Measurements from ENCODE around the gene IFNAR2.
"Not testable (repeated sequence)": the region's sequence is repeated elsewhere in the genome, so short reads cannot be mapped to it uniquely, and the experiment has no call there.

IFNAR2 gene

DNA sequence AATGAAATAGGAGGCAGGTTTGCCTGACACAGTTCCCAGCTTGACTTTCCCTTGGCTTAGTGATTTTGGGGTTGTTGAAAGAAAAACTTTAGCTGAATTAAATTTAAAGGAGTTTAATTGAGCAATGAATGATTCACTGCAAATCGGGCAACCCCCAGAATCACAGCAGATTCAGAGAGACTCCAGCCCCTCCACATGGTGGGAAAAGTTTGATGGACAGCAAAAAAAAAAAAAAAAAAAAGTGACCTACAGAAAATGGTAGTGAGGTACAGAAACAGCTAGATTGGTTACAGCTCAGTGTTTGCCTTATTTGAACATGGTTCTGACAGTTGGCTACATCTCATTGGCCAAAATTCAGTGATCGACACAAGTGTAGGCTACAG, 12.6 kb upstream of the IFNAR2 start:
- no peak for FAIRE-seq

DNA sequence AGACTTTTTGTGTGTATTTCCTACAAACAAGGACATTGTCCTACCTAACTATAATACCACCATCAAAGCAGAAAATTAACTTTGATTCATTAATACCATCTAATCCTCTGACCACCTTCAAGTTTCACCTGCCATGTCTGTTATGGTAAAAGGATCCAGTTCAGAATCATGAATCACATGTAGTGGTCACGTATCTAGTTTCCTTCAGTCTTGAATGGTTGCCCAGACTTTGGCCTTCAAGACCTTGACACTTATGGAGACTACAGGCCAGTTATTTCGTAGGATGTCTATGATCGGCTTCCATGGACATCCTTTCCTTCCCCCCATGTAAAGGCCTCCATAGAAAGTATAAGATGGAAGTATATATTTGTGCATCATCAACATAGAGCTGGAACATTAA, 10.4 kb upstream of the IFNAR2 start:
- FAIRE-seq: no peak

DNA sequence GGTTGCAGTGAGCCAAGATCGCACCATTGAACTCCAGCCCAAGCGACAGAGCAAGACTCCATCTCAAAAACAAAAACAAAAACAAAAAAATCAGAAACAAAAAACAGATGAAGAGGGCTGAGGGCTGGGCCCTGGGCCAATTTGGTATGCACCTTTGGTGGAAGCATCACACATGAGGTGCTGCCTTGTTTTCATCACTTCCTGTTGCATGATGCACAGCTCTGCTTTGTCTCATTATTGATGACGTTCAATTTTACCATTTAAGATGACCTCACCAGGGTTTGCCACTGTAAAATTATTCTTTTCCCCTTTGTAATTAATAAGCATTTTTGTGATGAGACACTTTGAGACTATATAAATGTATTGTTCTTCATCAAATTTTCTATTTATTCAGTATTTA, 9.8 kb upstream of the IFNAR2 start:
- no peak for FAIRE-seq

DNA sequence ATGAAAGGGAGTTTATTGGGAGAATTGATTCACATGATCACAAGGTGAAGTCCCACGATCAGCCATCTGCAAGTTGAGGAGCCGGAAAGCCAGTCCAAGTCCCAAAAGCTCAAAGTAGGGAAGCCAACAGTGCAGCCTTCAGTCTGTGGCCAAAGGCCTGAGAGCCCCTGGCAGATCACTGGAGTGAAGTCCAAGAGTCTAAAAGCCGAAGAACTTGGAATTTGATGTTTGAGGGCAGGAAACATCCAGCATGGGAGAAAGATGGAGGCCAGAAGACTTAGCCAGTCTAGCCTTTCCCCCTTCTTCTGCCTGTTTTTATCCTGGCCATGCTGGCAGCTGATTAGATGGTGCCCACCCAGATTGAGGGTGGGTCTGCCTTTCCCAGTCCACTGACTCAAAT, 4.4 kb upstream of the IFNAR2 start:
- FAIRE-seq: not testable (repeated sequence)

DNA sequence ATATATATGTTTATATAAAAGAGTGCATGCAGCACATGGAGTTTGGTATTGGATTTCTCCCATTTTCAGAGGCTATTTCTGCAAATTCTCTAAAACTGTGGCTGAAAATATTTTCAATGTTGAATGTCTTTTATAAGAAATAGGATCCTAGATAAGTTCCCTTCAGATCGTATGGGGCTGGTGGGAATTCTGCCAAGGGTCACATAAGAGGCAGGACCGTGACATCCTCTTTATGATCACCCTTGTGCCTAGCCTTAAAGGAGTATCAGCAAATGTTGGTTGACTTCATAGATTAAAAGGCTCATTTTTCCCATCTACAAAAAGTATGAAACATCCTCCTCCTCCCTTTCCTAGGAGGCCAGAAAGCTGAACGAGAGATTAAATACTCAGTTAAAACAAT, 1.3 kb upstream of the IFNAR2 start:
- no peak for FAIRE-seq

DNA sequence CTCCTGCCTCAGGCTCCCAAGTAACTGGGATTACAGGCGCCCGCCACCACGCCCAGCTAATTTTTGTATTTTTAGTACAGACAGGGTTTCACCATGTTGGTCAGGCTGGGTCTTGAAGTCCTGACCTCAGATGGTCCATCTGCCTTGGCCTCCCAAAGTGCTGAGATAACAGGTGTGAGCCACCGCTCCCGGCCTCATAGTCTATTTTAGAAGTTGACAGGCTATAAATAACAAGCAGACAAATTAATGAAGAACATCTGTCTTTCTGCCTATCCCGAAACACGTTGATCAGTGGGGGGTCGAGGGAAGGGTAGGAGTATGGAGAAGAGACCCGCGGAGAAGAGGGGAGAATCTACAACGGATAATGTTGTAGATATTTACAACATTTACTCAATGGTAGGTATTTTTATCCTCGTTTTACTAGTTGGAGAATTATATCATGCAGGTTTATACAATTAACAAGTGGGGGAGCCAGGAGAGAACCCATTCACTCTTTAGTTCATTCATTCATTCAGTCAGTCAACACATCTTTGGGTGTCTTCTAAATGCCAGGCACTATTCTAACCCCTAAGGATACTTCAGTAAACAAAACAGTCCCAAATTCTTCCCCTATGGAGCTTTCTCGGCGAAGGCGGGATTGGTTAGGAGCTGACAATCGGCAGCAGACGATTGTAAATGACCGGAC, 497 bp upstream of the IFNAR2 start:
- FAIRE-seq: no peak

DNA sequence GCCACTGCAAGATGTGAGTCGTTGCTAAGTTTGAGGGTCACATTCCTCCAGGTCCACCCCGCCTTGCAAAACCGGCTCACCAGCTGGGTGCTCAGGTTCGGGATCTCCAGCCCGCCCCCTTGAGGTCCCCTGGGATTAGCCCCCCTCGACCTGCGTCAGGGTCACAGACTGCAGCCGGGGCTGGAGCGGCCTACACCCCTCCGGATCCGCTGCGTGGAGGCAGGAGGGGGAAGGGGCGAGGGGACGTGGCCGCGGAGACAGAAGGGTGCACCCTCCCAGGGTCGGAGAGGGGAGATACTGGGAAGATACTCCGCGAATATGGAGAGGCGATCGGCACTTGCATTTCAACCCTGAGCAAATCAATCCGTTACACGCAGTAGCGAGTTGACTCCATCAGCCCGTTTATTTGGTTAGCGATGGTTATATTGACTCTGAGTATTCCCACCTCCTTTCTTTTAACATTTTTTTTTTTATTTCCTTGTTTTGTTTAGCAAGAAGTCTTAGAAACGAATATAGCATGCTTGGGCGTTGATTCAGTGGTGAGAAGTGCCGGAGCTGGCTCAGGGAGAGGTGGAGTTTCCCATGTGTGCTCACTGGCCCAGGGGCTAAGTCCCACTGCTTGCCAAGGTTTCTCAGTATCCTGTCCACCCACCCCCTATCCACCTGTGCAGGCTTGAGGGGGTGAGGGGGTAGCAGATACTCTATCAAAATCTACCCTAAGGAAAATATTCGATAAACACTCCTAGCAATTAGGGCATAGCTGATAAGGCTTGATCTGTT, 997 bp downstream of the IFNAR2 start:
- FAIRE-seq: no peak

DNA sequence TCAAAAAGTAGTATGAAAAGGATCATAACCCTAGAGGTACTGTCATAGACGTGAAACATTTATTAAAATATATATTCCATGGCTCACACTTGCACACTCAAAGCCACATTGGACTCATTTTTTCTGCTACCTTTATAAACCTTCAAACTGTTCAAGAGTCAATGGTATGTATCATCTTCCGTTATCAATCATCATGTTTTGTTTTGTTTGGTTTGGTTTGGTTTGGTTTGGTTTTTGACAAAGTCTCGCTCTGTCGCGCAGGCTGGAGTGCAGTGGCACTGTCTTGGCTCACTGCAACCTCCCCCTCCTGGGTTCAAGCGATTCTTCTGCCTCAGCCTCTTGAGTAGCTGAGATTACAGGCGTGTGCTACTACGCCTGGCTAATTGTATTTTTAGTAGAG, 1.8 kb downstream of the IFNAR2 start:
- no peak for FAIRE-seq

DNA sequence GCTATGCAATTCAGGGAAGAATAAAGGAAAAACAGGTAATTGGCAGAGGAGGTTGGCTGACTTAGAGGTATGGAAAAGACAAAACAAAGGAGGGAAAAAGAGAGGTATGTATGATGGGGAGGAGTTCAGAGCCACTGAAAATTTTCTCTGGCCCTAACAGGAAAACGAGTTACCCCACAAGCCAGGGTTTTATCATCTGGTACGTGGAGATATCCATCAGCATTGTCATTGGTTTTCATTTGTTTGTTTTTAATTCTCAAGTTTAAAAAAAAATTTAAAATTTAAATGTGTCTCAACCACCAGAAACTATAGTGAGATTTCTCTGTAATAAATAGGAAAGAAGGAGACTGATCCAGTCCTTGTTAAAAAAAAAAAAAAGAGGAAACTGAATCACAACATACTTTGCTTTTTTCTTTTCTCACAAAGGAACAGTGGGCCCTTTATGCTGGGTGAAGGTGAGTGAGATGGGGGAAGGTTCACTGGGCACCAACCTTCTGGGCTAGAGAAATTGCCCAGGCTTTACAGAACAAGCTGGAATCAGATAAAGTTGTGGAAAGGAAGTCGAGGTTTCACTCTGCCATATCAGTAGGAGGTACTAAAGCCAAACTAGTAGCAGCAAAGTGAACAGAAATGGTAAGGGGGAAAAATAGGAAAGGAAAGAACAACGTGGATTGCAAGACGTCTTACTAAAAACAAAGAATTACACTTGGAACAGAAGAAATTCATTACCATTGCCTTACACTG, 2.7 kb downstream of the IFNAR2 start:
- FAIRE-seq: no peak

DNA sequence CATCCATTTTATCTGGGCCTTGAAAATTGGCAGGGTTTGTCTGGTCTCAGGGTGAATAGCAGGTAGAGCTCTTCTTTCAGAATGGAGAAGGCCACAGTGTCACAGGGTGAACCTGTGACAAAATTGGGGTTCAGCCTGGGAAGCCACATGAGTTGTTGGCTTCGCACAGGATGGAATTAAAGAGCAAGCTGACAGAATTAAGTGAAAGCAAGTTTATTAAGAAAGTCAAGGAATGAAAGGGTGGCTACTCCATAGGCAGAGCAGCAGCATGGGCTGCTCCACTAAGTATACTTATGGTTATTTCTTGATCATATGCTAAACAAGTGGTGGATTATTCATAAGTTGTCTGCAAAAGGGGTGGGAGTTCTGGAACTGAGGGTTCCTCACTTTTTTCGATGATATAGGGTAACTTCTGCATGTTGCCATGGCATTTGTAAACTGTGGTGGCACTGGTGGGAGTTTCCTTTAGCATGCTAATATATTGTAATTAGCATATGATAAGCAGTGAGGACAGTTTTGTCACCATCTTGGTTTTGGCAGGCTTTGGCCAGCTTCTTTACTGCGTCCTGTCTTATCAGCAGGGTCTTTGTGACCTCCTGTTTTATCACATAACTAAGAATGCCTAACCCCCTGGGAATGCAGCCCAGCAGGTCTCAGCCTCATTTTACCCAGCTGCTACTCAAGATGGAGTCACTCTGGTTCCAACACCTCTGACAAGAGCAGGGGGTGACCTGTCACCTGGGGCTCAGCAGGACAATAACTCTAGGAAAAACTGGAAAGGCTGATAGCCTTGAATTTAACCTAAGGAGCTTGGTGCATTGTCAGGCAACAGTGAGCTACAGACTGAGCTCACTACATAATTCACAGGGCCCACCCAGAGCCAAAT, 5.1 kb downstream of the IFNAR2 start:
- FAIRE-seq: no peak

DNA sequence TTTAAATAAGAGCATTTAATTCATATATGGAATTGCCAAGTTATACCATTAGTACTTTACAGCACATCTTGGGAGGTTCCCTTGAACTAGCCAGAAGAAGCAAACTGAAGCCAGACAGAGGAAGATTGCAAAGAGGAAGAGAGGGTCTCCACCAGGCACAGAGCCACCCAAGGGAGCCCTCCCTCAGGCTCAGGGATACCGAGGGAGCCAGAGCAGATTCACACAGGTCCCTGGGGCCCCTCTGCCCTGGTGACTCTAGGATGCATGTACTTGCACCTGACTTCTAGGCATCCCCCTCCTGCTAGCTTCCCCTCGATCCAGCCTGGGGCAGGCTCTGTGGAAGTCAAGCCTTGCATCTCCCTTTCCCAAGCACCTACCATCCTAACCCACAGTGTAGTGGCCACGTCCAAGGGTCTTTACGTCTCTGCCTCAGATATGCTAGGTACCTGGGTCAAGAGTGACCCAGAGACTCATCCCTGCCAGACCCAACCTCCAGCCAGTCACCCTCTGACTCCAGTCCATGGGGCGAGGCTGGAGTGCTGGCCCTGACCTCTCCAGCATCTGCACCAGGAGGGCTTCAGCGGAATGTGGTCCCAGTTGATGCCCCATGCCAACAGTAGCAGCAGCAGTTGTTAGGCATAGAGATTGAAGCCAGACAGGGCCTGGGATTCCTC, 6.4 kb downstream of the IFNAR2 start:
- FAIRE-seq: no peak

DNA sequence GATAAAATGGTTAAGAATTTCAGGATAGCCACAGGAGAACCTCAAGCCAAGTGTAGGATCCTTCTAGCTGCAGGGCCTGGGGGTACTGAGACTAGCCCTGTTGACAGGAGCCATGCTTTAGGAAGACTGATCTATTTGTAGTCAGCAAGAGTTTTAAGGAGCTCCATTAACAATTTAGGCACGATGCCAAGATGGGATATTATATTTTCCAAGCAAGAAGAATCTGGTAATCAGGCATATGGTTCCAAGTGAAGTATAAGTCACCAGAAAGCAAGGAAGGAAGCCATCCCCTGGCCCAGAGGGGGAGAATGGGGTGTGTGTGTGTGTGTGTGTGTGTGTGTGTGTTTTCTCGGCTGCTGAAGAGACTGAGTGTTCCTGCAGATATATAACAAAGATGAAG, 7.0 kb downstream of the IFNAR2 start:
- no peak for FAIRE-seq

DNA sequence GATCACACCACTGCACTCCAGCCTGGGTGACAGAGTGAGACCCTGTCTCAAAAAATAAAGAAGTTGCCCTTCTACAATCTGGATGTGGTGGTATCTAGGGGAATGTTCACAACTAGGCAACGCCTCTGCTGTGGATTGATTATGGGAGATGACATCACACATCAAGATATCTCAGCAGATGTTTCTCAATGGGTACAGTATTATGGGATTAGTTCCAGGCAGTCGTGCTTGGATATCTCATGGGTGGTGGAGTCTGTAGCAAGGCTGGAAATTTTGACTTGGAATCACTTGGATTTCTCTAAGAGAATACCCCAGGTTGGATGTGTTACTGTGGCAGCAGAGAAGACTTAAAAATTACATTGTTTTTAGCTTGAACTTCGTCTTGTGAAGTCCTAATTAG, 7.7 kb downstream of the IFNAR2 start:
- FAIRE-seq: no peak

DNA sequence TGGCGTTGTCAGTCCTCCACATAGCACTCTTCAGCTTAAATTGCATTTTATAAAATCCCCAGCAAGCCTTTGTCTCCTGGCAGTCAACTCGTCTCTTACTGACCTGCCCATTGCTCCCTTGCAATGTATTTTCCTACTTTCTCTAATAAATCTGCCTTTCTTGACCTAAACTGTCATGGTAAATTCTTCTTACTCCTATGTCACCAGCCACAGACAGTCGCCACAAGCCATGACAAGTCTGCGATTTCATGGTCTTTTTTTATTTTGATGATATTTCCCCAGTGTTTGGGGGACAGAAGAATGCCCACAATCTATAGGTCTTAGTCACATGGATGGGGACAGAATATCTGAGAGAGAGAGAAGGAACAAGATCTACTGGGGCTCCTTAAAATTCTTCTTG, 8.4 kb downstream of the IFNAR2 start:
- no peak for FAIRE-seq

DNA sequence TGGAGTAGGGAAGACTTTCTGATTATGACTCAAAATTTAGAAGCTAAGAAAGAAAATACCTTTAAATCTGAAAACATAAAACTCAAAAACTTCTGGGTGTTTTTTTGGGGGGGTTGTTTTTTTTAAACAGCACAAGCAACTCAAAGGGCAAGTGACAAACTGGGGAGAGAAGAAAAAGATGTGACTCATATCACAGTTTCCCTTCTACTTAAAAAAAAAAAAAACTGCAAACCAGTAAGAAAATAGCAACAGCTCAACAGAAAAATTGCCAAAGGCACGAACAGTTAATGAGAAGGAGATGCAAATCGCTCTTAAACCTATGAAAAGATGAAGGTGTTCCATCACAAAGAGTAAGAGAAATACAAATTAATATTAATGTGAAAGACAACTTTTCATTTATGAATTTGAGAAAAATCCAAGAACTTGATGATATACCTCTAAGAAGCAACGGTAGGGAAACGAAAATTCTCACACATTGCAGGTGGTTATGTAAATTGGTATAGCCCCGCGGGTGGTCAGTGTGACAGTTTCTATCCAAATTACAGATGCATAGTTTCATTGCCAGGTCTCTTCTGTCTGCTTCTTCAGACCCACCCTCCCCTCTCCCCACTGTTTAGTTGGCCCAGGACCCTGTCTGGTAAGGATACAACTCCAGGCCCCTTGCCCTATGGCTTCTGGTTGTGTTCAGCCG, 9.0 kb downstream of the IFNAR2 start:
- FAIRE-seq: no peak

DNA sequence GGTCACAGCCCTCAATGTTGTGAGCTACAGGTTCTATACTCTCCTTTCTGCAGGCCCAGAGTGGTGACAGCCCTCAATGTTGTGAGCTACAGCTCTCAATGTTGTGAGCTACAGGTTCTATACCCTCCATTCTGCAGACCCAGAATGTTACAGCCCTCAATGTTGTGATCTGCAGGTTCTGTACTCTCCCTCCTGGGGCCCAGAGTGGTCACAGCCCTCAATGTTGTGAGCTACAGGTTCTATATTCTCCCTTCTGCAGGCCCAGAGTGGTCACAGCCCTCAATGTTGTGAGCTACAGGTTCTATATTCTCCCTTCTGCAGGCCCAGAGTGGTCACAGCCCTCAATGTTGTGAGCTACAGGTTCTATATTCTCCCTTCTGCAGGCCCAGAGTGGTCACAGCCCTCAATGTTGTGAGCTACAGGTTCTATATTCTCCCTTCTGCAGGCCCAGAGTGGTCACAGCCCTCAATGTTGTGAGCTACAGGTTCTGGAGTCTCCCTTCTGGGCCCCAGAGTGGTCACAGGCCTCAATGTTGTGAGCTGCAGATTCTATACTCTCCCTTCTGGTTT, 9.9 kb downstream of the IFNAR2 start:
- FAIRE-seq: not testable (repeated sequence)

DNA sequence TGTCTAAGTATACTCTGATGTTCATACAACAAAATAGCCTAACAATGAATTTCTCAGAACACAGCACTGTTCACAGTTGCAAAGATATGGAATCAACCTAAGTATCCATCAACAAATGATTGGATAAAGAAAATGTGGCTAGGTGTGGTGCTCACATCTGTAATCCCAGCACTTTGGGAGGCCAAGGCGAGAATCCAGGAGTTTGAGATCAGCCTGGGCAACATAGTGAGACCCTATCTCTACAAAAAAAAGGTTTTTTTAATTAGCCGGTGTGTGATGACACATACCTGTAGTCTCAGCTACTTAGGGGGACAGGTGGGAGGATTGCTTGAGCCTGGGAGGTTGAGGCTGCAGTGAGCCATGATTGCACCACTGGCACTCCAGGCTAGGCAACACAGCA, 10.7 kb downstream of the IFNAR2 start:
- FAIRE-seq: no peak

DNA sequence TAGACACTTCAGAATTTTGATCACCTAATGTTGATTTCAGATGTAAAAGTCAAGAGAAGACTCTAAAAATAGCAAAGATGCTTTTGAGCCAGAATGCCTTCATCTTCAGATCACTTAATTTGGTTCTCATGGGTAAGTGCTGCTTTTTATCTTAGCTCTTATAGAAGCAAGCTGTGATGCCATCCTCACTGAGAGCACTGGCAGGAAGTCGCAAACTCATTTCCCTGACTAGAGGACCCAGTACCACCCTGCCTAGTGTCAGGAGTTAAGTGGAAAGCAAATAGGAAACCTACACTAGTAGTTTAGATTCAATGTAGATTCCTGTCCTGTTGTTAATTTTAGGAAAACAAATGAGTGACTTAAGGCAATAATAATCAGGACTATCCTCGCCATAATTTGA, 12.1 kb downstream of the IFNAR2 start:
- FAIRE-seq: no peak

DNA sequence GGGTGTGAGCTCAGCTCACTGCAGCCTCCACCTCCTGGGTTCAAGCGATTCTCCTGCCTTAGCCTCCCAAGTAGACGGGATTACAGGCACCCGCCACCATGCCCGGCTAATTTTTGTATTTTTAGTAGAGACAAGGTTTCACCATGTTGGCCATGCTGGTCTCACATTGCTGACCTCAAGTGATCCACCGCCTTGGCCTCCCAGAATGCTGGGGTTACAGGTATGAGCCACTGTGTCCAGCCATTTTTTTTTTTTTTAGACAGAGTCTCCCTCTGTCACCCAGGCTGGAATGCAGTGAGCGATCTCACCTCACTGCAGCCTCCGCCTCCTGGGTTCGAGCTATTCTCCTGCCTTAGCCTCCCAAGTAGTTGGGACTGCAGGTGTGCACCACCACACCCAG, 13.1 kb downstream of the IFNAR2 start:
- FAIRE-seq: not testable (repeated sequence)

DNA sequence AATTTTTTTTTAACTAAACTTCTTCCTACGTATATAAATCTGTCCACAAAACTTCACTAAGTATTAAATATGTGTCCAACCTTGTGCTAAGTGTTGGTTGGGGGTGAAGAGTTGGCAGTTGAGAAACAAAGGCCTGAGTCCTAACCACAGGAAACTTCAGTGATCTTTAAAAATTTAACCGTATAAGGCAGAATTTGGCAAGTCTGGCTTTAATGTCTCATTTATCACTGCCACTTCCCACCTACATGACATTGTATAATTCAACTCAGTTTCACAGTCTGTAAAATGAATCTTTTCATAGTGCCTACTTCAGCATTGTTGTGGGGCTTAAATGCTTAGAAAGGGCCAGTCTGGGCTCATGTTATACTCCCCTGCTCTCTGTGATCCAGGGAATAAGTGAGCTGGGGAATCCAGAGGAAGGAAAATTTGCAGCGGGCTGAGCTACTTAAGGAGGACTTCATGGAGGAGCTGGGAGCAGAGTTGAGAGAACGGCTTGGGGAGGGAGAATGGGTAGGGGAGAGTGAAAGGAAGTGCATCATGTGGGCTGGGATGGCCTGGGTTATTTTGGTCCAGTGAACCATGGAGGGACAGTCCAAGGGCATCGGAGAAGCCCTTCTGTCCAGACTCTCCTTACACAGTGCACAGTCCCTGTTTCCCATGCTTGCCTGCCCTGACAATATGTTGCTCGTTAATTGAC, 14.5 kb downstream of the IFNAR2 start:
- no peak for FAIRE-seq

DNA sequence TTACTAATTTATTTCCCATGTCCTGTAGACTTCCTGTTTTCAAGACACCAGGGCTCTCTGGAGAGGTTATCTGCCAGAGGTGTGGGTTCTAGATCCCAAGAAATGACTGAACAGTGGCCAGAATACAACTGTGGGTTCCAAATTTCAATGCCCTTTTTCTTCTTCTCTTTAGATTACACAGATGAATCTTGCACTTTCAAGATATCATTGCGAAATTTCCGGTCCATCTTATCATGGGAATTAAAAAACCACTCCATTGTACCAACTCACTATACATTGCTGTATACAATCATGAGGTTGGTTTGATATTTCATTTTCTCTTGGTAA, 15.0 kb downstream of the IFNAR2 start:
- no peak for FAIRE-seq

Measured in endometrium (tissue), 2 donors.